Liver (tissue), 9 donors: ENCODE measurements around the gene MYO16. TPM values are rescaled to one million over a fixed set of nuclear protein-coding genes. Genes with fewer than 3 reads are reported as not detected.

Experiments
- DNase-seq: peaks from one replicate; pipeline ENCODE4 v3.0.0-alpha.2; 2017; ENCODE audit warnings: low spot score
- H3K27ac ChIP-seq, 2 donors: one replicate each; pipeline ENCODE4 v1.7.0; 2013; ENCODE audit warnings: inconsistent platforms in 2 of 2, low read length in 2 of 2, control low read depth in 1 of 2, low read depth in 1 of 2, mild to moderate bottlenecking in 1 of 2
- H3K27me3 ChIP-seq, 4 donors: one replicate each; pipeline versions ENCODE4 v1.6.1 to v1.7.0; 2013; ENCODE audit warnings: low read length in 3 of 4, inconsistent platforms in 1 of 4, mild to moderate bottlenecking in 1 of 4, moderate library complexity in 1 of 4; ENCODE audit not compliant: control insufficient read depth in 4 of 4, insufficient read depth in 4 of 4
- H3K36me3 ChIP-seq, 4 donors: one replicate each; pipeline versions ENCODE4 v1.6.1 to v1.7.0; 2013; ENCODE audit warnings: low read length in 3 of 4, mild to moderate bottlenecking in 3 of 4, low read depth in 1 of 4, moderate library complexity in 1 of 4; ENCODE audit not compliant: control insufficient read depth in 4 of 4, insufficient read depth in 3 of 4
- H3K4me1 ChIP-seq, 4 donors: one replicate each; pipeline versions ENCODE4 v1.6.1 to v1.7.0; 2013; ENCODE audit warnings: low read length in 3 of 4, mild to moderate bottlenecking in 3 of 4, moderate library complexity in 1 of 4; ENCODE audit not compliant: control insufficient read depth in 4 of 4, insufficient read depth in 4 of 4
- H3K4me3 ChIP-seq, 3 donors: one replicate each; pipeline versions ENCODE4 v1.6.1 to v1.7.0; 2013; ENCODE audit warnings: low read length in 3 of 3, control low read depth in 1 of 3, low read depth in 1 of 3, mild to moderate bottlenecking in 1 of 3
- H3K9ac ChIP-seq, 2 donors: one replicate each; pipeline ENCODE4 v1.7.0; 2013; ENCODE audit warnings: low read length in 2 of 2, mild to moderate bottlenecking in 2 of 2, moderate library complexity in 2 of 2, control low read depth in 1 of 2, low read depth in 1 of 2
- H3K9me3 ChIP-seq, 4 donors: one replicate each; pipeline versions ENCODE4 v1.6.1 to v1.7.0; 2013; ENCODE audit warnings: low read length in 3 of 4; ENCODE audit not compliant: control insufficient read depth in 4 of 4
- EGR1 ChIP-seq, 2 donors: IDR thresholded peaks; 2 replicates each; pipeline ENCODE4 v1.6.1; 2016 to 2018; ENCODE audit warnings: antibody characterized with exemption in 2 of 2, low read depth in 2 of 2
- FOXA1 ChIP-seq: IDR thresholded peaks from 2 replicates; pipeline ENCODE4 v1.6.1; 2016; ENCODE audit warnings: antibody characterized with exemption
- FOXA2 ChIP-seq: IDR thresholded peaks from 2 replicates; pipeline ENCODE4 v1.6.1; 2016; ENCODE audit warnings: antibody characterized with exemption
- GABPA ChIP-seq, 2 donors: IDR thresholded peaks in 1 of 2; conservative IDR thresholded peaks in 1 of 2; 2 replicates each; pipeline ENCODE4 v1.6.1; 2016; ENCODE audit warnings: antibody characterized with exemption in 2 of 2, mild to moderate bottlenecking in 1 of 2, moderate library complexity in 1 of 2
- HNF4A ChIP-seq, 2 donors: conservative IDR thresholded peaks; 2 replicates each; pipeline ENCODE4 v1.6.1; 2016; ENCODE audit warnings: antibody characterized with exemption in 2 of 2, mild to moderate bottlenecking in 2 of 2
- HNF4G ChIP-seq: IDR thresholded peaks from 2 replicates; pipeline ENCODE4 v1.6.1; 2016; ENCODE audit warnings: antibody characterized with exemption
- JUND ChIP-seq, 2 donors: IDR thresholded peaks; 2 replicates each; pipeline ENCODE4 v1.6.1; 2016; ENCODE audit warnings: antibody characterized with exemption in 2 of 2
- NR2F2 ChIP-seq: IDR thresholded peaks from 2 replicates; pipeline ENCODE4 v1.6.1; 2016; ENCODE audit warnings: antibody characterized with exemption
- RAD21 ChIP-seq, 2 donors: IDR thresholded peaks; 2 replicates each; pipeline ENCODE4 v1.6.1; 2016; ENCODE audit warnings: antibody characterized with exemption in 2 of 2, mild to moderate bottlenecking in 2 of 2
- RXRA ChIP-seq, 2 donors: IDR thresholded peaks; 2 replicates each; pipeline ENCODE4 v1.6.1; 2017 to 2018; ENCODE audit warnings: antibody characterized with exemption in 2 of 2, mild to moderate bottlenecking in 1 of 2
- SP1 ChIP-seq: IDR thresholded peaks from 2 replicates; pipeline ENCODE4 v1.6.1; 2018; ENCODE audit warnings: antibody characterized with exemption, mild to moderate bottlenecking
- TAF1 ChIP-seq: conservative IDR thresholded peaks from 2 replicates; pipeline ENCODE4 v1.6.1; 2016; ENCODE audit warnings: antibody characterized with exemption, mild to moderate bottlenecking
- YY1 ChIP-seq: IDR thresholded peaks from 2 replicates; pipeline ENCODE4 v1.6.1; 2016; ENCODE audit warnings: antibody characterized with exemption, mild to moderate bottlenecking
- WGBS: extraction: QIAGEN DNeasy Blood & Tissue Kit; methylation state at CpG from one replicate; pipeline ENCODE4 v1.1.7; 2013; 5-methylcytosine and 5-hydroxymethylcytosine counted together
- polyA plus RNA-seq, 2 donors: library from polyadenylated mRNA; stranded (reverse) in 1 of 2; unstranded in 1 of 2; fragments of 200-250 nt in 1 of 2; fragments of >200 nt in 1 of 2; fragmentation: Nextera tagmentation in 1 of 2; extraction: Ambion mirVana in 1 of 2; gene quantifications; one replicate each; pipeline versions ENCODE4 v1.2.1 to v1.2.3, GENCODE V29; 2013 to 2015
- total RNA-seq, 2 donors: library from RNA; depleted of rRNA; stranded (reverse); fragments of >200 nt; gene quantifications; one replicate each; pipeline ENCODE4 v1.2.3, GENCODE V29; 2014
- TF ChIP-seq, protein P1 (sequence below): fragments of 150-350 bp; IDR thresholded peaks from 2 replicates; pipeline ENCODE4 v1.5.1; 2017; ENCODE audit warnings: improper control_type of control experiment, low read depth, low read length; ENCODE audit not compliant: missing input control
- TF ChIP-seq, protein P2 (sequence below): IDR thresholded peaks from 2 replicates; pipeline ENCODE4 v1.6.1; 2016; ENCODE audit warnings: antibody characterized with exemption
- TF ChIP-seq, protein P3 (sequence below): IDR thresholded peaks from 2 replicates; pipeline ENCODE4 v1.6.1; 2016; ENCODE audit warnings: antibody characterized with exemption
- TF ChIP-seq, protein P4 (sequence below): IDR thresholded peaks from 2 replicates; pipeline ENCODE4 v1.6.1; 2016; ENCODE audit warnings: antibody characterized with exemption
- TF ChIP-seq, protein P5 (sequence below): IDR thresholded peaks from 2 replicates; pipeline ENCODE4 v1.6.1; 2016; ENCODE audit warnings: antibody characterized with exemption, mild to moderate bottlenecking
- donor health status: healthy.
- donor health status: healthy.
- donor health status: healthy.
- donor health status: healthy.
- donor health status: healthy.

Gene MYO16
- total and polyA plus RNA-seq, 4 donors, result 0.37 to 1.1 (median 0.68) TPM

DNA sequence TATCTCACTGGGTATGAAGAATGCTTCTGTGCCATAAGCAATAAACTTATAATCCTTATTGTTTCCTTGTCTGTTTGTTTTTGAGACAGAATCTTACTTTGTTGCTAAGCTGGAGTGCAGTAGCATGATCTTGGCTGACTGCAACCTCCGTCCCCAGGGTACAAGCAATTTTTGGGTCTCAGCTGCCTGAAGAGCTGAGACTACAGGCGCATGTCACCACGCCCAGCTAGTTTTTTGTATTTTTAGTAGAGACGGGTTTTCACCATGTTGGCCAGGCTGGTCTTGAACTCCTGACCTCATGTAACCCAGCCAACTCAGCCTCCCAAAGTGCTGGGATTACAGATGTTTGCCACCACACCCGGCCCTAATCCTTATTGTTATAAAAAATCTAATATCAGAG is 112.5 kb downstream of the MYO16 start:
- Histone ChIP-seq H3K4me3 (no peak overlapping the region), H3K27me3 (no peaks in the 10 kb centered on the region), H3K36me3 (no peaks in the 10 kb centered on the region), H3K4me1 (no peaks in the 10 kb centered on the region), H3K27ac (no peak overlapping the region), H3K9ac (no peak overlapping the region), H3K9me3 (peaks cover 0 to 1% (median 0%) of the 10 kb centered on the region in 4 donors)
- DNase-seq, result no peak
- 78% methylated on average over 5 of the region's 5 CpGs for WGBS
- no peak for TF ChIP-seq GABPA (IDR thresholded peaks at IDR 0.05 in 1 of 2, conservative IDR thresholded peaks at IDR 0.05 in 1 of 2)
- TF ChIP-seq, protein P1, sequence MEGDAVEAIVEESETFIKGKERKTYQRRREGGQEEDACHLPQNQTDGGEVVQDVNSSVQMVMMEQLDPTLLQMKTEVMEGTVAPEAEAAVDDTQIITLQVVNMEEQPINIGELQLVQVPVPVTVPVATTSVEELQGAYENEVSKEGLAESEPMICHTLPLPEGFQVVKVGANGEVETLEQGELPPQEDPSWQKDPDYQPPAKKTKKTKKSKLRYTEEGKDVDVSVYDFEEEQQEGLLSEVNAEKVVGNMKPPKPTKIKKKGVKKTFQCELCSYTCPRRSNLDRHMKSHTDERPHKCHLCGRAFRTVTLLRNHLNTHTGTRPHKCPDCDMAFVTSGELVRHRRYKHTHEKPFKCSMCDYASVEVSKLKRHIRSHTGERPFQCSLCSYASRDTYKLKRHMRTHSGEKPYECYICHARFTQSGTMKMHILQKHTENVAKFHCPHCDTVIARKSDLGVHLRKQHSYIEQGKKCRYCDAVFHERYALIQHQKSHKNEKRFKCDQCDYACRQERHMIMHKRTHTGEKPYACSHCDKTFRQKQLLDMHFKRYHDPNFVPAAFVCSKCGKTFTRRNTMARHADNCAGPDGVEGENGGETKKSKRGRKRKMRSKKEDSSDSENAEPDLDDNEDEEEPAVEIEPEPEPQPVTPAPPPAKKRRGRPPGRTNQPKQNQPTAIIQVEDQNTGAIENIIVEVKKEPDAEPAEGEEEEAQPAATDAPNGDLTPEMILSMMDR, result no peak
- TF ChIP-seq, protein P2, sequence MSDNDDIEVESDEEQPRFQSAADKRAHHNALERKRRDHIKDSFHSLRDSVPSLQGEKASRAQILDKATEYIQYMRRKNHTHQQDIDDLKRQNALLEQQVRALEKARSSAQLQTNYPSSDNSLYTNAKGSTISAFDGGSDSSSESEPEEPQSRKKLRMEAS, result no peak
- TF ChIP-seq, protein P3, sequence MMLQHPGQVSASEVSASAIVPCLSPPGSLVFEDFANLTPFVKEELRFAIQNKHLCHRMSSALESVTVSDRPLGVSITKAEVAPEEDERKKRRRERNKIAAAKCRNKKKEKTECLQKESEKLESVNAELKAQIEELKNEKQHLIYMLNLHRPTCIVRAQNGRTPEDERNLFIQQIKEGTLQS, result no peak
- TF ChIP-seq FOXA2, result no peak
- no peak for TF ChIP-seq RAD21 (IDR thresholded peaks at IDR 0.05)
- no peak for TF ChIP-seq EGR1 (IDR thresholded peaks at IDR 0.05; ENCODE audit: low read depth in 2 of 2)
- TF ChIP-seq HNF4A (conservative IDR thresholded peaks at IDR 0.05), result no peak
- TF ChIP-seq, protein P4, sequence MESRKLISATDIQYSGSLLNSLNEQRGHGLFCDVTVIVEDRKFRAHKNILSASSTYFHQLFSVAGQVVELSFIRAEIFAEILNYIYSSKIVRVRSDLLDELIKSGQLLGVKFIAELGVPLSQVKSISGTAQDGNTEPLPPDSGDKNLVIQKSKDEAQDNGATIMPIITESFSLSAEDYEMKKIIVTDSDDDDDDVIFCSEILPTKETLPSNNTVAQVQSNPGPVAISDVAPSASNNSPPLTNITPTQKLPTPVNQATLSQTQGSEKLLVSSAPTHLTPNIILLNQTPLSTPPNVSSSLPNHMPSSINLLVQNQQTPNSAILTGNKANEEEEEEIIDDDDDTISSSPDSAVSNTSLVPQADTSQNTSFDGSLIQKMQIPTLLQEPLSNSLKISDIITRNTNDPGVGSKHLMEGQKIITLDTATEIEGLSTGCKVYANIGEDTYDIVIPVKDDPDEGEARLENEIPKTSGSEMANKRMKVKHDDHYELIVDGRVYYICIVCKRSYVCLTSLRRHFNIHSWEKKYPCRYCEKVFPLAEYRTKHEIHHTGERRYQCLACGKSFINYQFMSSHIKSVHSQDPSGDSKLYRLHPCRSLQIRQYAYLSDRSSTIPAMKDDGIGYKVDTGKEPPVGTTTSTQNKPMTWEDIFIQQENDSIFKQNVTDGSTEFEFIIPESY, result no peak
- TF ChIP-seq YY1, result no peak
- TF ChIP-seq RXRA (IDR thresholded peaks at IDR 0.05), result no peak
- no peak for TF ChIP-seq JUND (IDR thresholded peaks at IDR 0.05)
- no peak for TF ChIP-seq HNF4G
- TF ChIP-seq FOXA1, result no peak
- no peak for TF ChIP-seq NR2F2
- no peak for TF ChIP-seq SP1
- TF ChIP-seq, protein P5, sequence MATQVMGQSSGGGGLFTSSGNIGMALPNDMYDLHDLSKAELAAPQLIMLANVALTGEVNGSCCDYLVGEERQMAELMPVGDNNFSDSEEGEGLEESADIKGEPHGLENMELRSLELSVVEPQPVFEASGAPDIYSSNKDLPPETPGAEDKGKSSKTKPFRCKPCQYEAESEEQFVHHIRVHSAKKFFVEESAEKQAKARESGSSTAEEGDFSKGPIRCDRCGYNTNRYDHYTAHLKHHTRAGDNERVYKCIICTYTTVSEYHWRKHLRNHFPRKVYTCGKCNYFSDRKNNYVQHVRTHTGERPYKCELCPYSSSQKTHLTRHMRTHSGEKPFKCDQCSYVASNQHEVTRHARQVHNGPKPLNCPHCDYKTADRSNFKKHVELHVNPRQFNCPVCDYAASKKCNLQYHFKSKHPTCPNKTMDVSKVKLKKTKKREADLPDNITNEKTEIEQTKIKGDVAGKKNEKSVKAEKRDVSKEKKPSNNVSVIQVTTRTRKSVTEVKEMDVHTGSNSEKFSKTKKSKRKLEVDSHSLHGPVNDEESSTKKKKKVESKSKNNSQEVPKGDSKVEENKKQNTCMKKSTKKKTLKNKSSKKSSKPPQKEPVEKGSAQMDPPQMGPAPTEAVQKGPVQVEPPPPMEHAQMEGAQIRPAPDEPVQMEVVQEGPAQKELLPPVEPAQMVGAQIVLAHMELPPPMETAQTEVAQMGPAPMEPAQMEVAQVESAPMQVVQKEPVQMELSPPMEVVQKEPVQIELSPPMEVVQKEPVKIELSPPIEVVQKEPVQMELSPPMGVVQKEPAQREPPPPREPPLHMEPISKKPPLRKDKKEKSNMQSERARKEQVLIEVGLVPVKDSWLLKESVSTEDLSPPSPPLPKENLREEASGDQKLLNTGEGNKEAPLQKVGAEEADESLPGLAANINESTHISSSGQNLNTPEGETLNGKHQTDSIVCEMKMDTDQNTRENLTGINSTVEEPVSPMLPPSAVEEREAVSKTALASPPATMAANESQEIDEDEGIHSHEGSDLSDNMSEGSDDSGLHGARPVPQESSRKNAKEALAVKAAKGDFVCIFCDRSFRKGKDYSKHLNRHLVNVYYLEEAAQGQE, result no peak
- TF ChIP-seq TAF1, result no peak
